ENCODE measurements around the gene ATP5PF. TPM values are rescaled to one million over a fixed set of nuclear protein-coding genes. Genes with fewer than 3 reads are reported as not detected.

Gene ATP5PF
- total and polyA plus RNA-seq, 2 experiments from 2014 or later = 127 to 751 TPM

GRCh38 chr21:25676451-25676850, 58.3 kb downstream of the ATP5PF start:
- H3K4me3 ChIP-seq = no peak overlapping the region
- H2AFZ ChIP-seq = no peak overlapping the region
- no peak overlapping the region for H3K27ac Mint-ChIP-seq
- no peak overlapping the region for H3K4me3 Mint-ChIP-seq
- DNase-seq (ENCODE audit: low spot score) = no peak
- H3K27me3 ChIP-seq (ENCODE audit: insufficient read depth) = no peaks in the 10 kb centered on the region
- ATAC-seq = no peak
- peaks cover 2% of the 10 kb centered on the region for H3K27me3 Mint-ChIP-seq (ENCODE audit: insufficient read depth, low read depth, poor library complexity)
- H3K4me2 ChIP-seq = no peak overlapping the region
- no peaks in the 10 kb centered on the region; the same call in 2 of the 3 replicates for H3K9me3 Mint-ChIP-seq
- H3K9me2 ChIP-seq (ENCODE audit: insufficient read depth) = peaks cover 6% of the 10 kb centered on the region; the same call in 1 of the 2 replicates
- no peaks in the 10 kb centered on the region for H4K20me1 ChIP-seq (replicated peaks; ENCODE audit: insufficient read depth)
- TF ChIP-seq, protein P1, sequence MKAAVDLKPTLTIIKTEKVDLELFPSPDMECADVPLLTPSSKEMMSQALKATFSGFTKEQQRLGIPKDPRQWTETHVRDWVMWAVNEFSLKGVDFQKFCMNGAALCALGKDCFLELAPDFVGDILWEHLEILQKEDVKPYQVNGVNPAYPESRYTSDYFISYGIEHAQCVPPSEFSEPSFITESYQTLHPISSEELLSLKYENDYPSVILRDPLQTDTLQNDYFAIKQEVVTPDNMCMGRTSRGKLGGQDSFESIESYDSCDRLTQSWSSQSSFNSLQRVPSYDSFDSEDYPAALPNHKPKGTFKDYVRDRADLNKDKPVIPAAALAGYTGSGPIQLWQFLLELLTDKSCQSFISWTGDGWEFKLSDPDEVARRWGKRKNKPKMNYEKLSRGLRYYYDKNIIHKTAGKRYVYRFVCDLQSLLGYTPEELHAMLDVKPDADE (IDR thresholded peaks at IDR 0.05) = no peak
- TF ChIP-seq ZNF462 (CRISPR knock-in tag; IDR thresholded peaks at IDR 0.05) (no peak), POLR2AphosphoS5 (IDR thresholded peaks at IDR 0.05; ENCODE audit: low read depth) (no peak)
- no peak overlapping the region for H3K27ac ChIP-seq (ENCODE audit: low read depth)
- H3K36me3 ChIP-seq (ENCODE audit: insufficient read depth) = no peaks in the 10 kb centered on the region
- no peaks in the 10 kb centered on the region for H3K4me1 Mint-ChIP-seq
- H3K36me3 Mint-ChIP-seq (ENCODE audit: low read depth) = no peaks in the 10 kb centered on the region
- no peaks in the 10 kb centered on the region for H3F3A ChIP-seq (replicated peaks; ENCODE audit: low read depth)
- H3K79me2 ChIP-seq (replicated peaks; ENCODE audit: insufficient read depth) = no peaks in the 10 kb centered on the region
- no peaks in the 10 kb centered on the region for H3K4me1 ChIP-seq (ENCODE audit: insufficient read depth)

Other genes starting within 250 kb of the ATP5PF start
- gene MRPL39, start 127.4 kb downstream of the ATP5PF start, total RNA-seq (2014; rRNA removed; shearing (Covaris generic)) = 40.7 and 50.5 TPM in 2 replicates
- gene MRPL39, start 127.4 kb downstream of the ATP5PF start, polyA plus RNA-seq (2016; fragmentation: Nextera tagmentation; extraction: Ambion mirVana) = 120 and 132 TPM in 2 replicates
- gene JAM2, start 95.6 kb downstream of the ATP5PF start, total RNA-seq (2014; rRNA removed; shearing (Covaris generic)) = 4.9 and 8.7 TPM in 2 replicates
- gene JAM2, start 95.6 kb downstream of the ATP5PF start, polyA plus RNA-seq (2016; fragmentation: Nextera tagmentation; extraction: Ambion mirVana) = 12.2 and 14.6 TPM in 2 replicates
- 28.6 and 30.1 TPM in 2 replicates for gene GABPA, start 68 bp upstream of the ATP5PF start, total RNA-seq (2014; rRNA removed; shearing (Covaris generic))
- gene GABPA, start 68 bp upstream of the ATP5PF start, polyA plus RNA-seq (2016; fragmentation: Nextera tagmentation; extraction: Ambion mirVana) = 8.5 TPM in 2 replicates